ENCODE measurements around the gene RAD51B. TPM values are rescaled to one million over a fixed set of nuclear protein-coding genes. Genes with fewer than 3 reads are reported as not detected.

The RAD51B gene
- total and polyA plus RNA-seq, 2 experiments from 2014 or later, result 10.1 to 18.0 TPM

- Histone ChIP-seq H3K4me1 (ENCODE audit: insufficient read depth) (peaks cover 43% of the 10 kb centered on the region), H2AFZ (no peak overlapping the region), H3K36me3 (replicated peaks; ENCODE audit: insufficient read depth, low read depth) (no peaks in the 10 kb centered on the region), H3K9me3 (ENCODE audit: low read depth) (no peaks in the 10 kb centered on the region), H3K27me3 (no peaks in the 10 kb centered on the region), H3K4me2 (no peak overlapping the region), H3K4me3 (no peak overlapping the region), H3K27ac (peak overlapping the region; percentile 93), H3K79me2 (no peaks in the 10 kb centered on the region), H4K20me1 (ENCODE audit: insufficient read depth, poor library complexity, severe bottlenecking) (no peaks in the 10 kb centered on the region), H3K9me2 (replicated peaks; ENCODE audit: insufficient read depth) (no peaks in the 10 kb centered on the region)
- WGBS (ENCODE audit: low lambda C conversion rate, missing lambda C conversion rate), result 93% methylated on average over 2 of the region's 2 CpGs
- DNase-seq (ENCODE audit: low spot score), result no peak
- TF ChIP-seq, protein P1, sequence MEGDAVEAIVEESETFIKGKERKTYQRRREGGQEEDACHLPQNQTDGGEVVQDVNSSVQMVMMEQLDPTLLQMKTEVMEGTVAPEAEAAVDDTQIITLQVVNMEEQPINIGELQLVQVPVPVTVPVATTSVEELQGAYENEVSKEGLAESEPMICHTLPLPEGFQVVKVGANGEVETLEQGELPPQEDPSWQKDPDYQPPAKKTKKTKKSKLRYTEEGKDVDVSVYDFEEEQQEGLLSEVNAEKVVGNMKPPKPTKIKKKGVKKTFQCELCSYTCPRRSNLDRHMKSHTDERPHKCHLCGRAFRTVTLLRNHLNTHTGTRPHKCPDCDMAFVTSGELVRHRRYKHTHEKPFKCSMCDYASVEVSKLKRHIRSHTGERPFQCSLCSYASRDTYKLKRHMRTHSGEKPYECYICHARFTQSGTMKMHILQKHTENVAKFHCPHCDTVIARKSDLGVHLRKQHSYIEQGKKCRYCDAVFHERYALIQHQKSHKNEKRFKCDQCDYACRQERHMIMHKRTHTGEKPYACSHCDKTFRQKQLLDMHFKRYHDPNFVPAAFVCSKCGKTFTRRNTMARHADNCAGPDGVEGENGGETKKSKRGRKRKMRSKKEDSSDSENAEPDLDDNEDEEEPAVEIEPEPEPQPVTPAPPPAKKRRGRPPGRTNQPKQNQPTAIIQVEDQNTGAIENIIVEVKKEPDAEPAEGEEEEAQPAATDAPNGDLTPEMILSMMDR (IDR thresholded peaks at IDR 0.05; ENCODE audit: poor library complexity), result no peak
- no peak for TF ChIP-seq EZH2 (IDR thresholded peaks at IDR 0.05; ENCODE audit: borderline replicate concordance)
- TF ChIP-seq EZH2phosphoT487 (IDR thresholded peaks at IDR 0.05; ENCODE audit: low read depth, severe bottlenecking, unreplicated experiment), result no peak
These were observed 541.7 kb downstream of the RAD51B start for GRCh38 chr14:68361231-68361630.

DNA sequence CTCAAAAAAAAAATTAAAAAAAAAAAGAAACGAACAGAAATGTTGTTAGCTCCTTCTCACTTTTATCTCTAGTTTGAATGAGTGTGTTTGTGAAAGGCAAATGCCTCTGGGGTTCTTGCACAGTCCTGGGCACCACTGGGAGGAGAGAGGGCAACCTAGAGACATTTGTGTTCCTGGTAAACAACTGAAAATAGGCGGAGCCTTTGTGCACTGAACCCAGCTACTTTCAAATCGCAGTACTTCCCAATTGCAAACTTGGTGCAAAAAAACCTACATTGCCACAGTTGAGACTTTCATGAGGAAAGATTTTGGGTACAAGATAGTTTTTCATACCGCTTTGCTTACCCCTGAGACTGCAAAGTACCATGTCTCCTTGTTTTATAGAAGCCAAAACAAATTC, 543.3 kb downstream of the RAD51B start:
- 80% methylated on average over 4 of the region's 4 CpGs for WGBS (ENCODE audit: low lambda C conversion rate, missing lambda C conversion rate)

DNA sequence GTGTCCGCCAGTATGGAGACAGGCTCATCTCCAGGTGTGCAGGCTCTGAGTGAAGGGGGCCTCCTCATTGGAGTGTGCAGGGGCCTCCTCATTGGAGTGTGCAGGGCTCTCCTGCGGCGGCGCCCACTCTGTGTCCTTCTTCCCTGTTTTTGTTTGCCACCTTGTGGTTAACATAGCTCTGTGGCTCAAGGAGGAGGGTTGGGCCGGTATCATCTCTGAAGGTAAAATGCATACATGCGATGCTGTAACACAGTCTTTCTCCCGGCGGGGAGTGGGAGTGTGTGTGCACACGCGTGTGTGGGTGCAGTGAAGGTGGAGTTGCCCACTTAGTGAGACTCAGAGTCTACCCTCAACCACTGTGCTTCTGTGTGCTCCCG, 543.9 kb downstream of the RAD51B start:
- no peaks in the 10 kb centered on the region for H3K9me3 ChIP-seq (ENCODE audit: low read depth)
- H3K4me2 ChIP-seq, result peak overlapping the region; percentile 13
- no peak for DNase-seq (ENCODE audit: low spot score)
- WGBS (ENCODE audit: low lambda C conversion rate, missing lambda C conversion rate), result 60% methylated on average over 11 of the region's 11 CpGs
- peaks cover 43% of the 10 kb centered on the region for H3K4me1 ChIP-seq (ENCODE audit: insufficient read depth)
- no peaks in the 10 kb centered on the region for H3K9me2 ChIP-seq (replicated peaks; ENCODE audit: insufficient read depth)
- H4K20me1 ChIP-seq (ENCODE audit: insufficient read depth, poor library complexity, severe bottlenecking), result no peaks in the 10 kb centered on the region
- H3K27me3 ChIP-seq, result no peaks in the 10 kb centered on the region
- H3K79me2 ChIP-seq, result no peaks in the 10 kb centered on the region
- no peak for TF ChIP-seq EZH2 (IDR thresholded peaks at IDR 0.05; ENCODE audit: borderline replicate concordance)
- TF ChIP-seq, protein P1 (IDR thresholded peaks at IDR 0.05; ENCODE audit: poor library complexity), result peak; percentile 23
- H3K4me3 ChIP-seq, result no peak overlapping the region
- no peaks in the 10 kb centered on the region for H3K36me3 ChIP-seq (replicated peaks; ENCODE audit: insufficient read depth, low read depth)
- peak overlapping the region; percentile 92 for H3K27ac ChIP-seq
- peak overlapping the region; percentile 55 for H2AFZ ChIP-seq

More for the DNA sequence above, 543.3 kb downstream of the RAD51B start:
- Histone ChIP-seq H4K20me1 (ENCODE audit: insufficient read depth, poor library complexity, severe bottlenecking) (no peaks in the 10 kb centered on the region), H3K9me2 (replicated peaks; ENCODE audit: insufficient read depth) (no peaks in the 10 kb centered on the region), H3K9me3 (ENCODE audit: low read depth) (no peaks in the 10 kb centered on the region), H2AFZ (no peak overlapping the region), H3K27me3 (no peaks in the 10 kb centered on the region), H3K79me2 (no peaks in the 10 kb centered on the region), H3K4me1 (ENCODE audit: insufficient read depth) (peaks cover 43% of the 10 kb centered on the region), H3K4me2 (no peak overlapping the region), H3K36me3 (replicated peaks; ENCODE audit: insufficient read depth, low read depth) (no peaks in the 10 kb centered on the region), H3K4me3 (no peak overlapping the region), H3K27ac (peak overlapping the region; percentile 92)
- TF ChIP-seq, protein P1 (IDR thresholded peaks at IDR 0.05; ENCODE audit: poor library complexity), result no peak
- TF ChIP-seq EZH2phosphoT487 (IDR thresholded peaks at IDR 0.05; ENCODE audit: low read depth, severe bottlenecking, unreplicated experiment) (no peak), EZH2 (IDR thresholded peaks at IDR 0.05; ENCODE audit: borderline replicate concordance) (no peak)
- DNase-seq (ENCODE audit: low spot score), result no peak

Data from hepatocyte (in vitro differentiated cells).